ENCODE results near the gene PSMD12.
"Not testable (repeated sequence)": the region's sequence is repeated elsewhere in the genome, so short reads cannot be mapped to it uniquely, and the experiment has no call there.

PSMD12 gene

DNA sequence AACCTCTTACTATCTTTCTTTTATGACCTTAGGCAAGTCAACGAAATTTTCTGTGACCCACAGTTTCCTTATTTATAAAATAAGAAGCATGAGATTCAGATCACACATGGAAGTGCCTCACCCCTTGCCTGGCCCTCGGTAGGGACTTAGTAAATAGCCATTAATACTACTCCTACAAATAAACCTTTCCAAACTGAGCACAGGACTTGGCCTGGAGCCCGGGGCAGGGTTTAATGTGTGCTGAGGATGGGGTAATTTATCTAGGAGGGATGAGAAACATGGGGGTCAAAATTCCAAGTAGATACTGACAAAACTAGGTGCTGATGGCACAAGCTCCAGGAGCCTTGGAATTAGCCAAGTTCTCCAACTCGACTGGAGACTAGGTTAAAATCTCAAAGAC lies 45.7 kb upstream of the PSMD12 start:
- no peaks in the 10 kb centered on the region for H3K36me3 ChIP-seq (ENCODE audit: low read length)
- no peaks in the 10 kb centered on the region for H3K27me3 ChIP-seq (ENCODE audit: low read length)
- no peak overlapping the region for H3K27ac ChIP-seq (ENCODE audit: low read depth, low read length)
- no peaks in the 10 kb centered on the region for H3K9me3 ChIP-seq (ENCODE audit: insufficient read depth, low read length)
- no peaks in the 10 kb centered on the region for H3K79me2 ChIP-seq (ENCODE audit: insufficient read depth, low read length)
- H3K4me2 ChIP-seq (ENCODE audit: low read depth, low read length, poor library complexity, severe bottlenecking), result no peak overlapping the region
- no peak overlapping the region for H3K4me3 ChIP-seq (ENCODE audit: insufficient read depth, low read length, poor library complexity, severe bottlenecking)
- TF ChIP-seq EZH2phosphoT487 (conservative IDR thresholded peaks at IDR 0.05; ENCODE audit: low read length), result no peak
- TF ChIP-seq, protein P1, sequence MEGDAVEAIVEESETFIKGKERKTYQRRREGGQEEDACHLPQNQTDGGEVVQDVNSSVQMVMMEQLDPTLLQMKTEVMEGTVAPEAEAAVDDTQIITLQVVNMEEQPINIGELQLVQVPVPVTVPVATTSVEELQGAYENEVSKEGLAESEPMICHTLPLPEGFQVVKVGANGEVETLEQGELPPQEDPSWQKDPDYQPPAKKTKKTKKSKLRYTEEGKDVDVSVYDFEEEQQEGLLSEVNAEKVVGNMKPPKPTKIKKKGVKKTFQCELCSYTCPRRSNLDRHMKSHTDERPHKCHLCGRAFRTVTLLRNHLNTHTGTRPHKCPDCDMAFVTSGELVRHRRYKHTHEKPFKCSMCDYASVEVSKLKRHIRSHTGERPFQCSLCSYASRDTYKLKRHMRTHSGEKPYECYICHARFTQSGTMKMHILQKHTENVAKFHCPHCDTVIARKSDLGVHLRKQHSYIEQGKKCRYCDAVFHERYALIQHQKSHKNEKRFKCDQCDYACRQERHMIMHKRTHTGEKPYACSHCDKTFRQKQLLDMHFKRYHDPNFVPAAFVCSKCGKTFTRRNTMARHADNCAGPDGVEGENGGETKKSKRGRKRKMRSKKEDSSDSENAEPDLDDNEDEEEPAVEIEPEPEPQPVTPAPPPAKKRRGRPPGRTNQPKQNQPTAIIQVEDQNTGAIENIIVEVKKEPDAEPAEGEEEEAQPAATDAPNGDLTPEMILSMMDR (IDR thresholded peaks at IDR 0.05; ENCODE audit: insufficient read depth, low read length, poor library complexity, severe bottlenecking), result no peak
- no peak overlapping the region for H3K9ac ChIP-seq (ENCODE audit: low read length)
- H3K9me2 ChIP-seq (replicated peaks; ENCODE audit: insufficient read depth, low read length), result no peaks in the 10 kb centered on the region
- no peaks in the 10 kb centered on the region for H3F3A ChIP-seq (ENCODE audit: insufficient read depth)
- H2AFZ ChIP-seq (ENCODE audit: low read depth, low read length, severe bottlenecking), result no peak overlapping the region
- no peaks in the 10 kb centered on the region for H4K20me1 ChIP-seq (ENCODE audit: low read depth, low read length)

DNA sequence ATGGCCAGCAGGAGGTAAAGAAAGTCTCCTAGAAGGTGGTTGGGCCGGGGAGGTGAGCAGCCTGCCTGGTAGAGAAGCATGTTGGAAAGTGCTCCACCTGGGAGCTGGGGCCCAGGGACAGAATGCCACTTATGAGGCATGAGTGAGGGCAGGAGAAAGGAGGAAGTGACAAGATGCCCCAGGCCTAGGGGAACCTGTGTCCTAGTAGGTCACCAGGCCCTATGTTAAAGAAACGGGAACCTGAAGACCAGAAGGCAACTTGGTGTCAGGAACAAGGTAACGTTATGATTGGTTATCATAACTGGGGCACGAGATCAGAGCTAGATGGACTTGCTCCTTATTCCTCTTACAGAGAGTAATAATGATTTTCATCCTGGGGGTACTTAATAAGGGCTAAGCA lies 45.0 kb upstream of the PSMD12 start:
- no peaks in the 10 kb centered on the region for H3K27me3 ChIP-seq (ENCODE audit: low read length)
- TF ChIP-seq, protein P1 (IDR thresholded peaks at IDR 0.05; ENCODE audit: insufficient read depth, low read length, poor library complexity, severe bottlenecking), result no peak
- TF ChIP-seq EZH2phosphoT487 (conservative IDR thresholded peaks at IDR 0.05; ENCODE audit: low read length), result no peak
- H3K4me2 ChIP-seq (ENCODE audit: low read depth, low read length, poor library complexity, severe bottlenecking), result no peak overlapping the region
- H3F3A ChIP-seq (ENCODE audit: insufficient read depth), result no peaks in the 10 kb centered on the region
- H3K9ac ChIP-seq (ENCODE audit: low read length), result no peak overlapping the region
- no peak overlapping the region for H2AFZ ChIP-seq (ENCODE audit: low read depth, low read length, severe bottlenecking)
- H3K27ac ChIP-seq (ENCODE audit: low read depth, low read length), result no peak overlapping the region
- no peaks in the 10 kb centered on the region for H4K20me1 ChIP-seq (ENCODE audit: low read depth, low read length)
- H3K4me3 ChIP-seq (ENCODE audit: insufficient read depth, low read length, poor library complexity, severe bottlenecking), result no peak overlapping the region
- H3K79me2 ChIP-seq (ENCODE audit: insufficient read depth, low read length), result no peaks in the 10 kb centered on the region
- H3K36me3 ChIP-seq (ENCODE audit: low read length), result no peaks in the 10 kb centered on the region
- no peaks in the 10 kb centered on the region for H3K9me3 ChIP-seq (ENCODE audit: insufficient read depth, low read length)
- H3K9me2 ChIP-seq (replicated peaks; ENCODE audit: insufficient read depth, low read length), result no peaks in the 10 kb centered on the region

DNA sequence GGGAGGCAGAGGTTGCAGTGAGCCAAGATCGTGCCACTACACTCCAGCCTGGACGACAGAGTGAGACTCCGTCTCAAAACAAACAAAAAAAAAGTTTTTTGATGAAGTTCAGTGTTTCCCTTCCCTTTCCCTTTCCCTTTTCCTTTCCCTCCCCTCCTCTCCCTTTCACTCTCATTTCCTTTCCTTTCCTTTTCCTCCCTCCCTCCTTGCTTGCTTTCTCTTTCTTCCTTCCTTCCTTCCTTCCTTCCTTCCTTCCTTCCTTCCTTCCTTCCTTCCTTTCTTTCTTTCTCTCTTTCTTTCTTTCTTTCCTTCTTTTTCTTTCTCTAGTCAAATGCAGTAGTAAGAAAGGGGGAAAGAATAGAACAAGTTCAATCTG lies 42.1 kb upstream of the PSMD12 start:
- not testable (repeated sequence) for H3K79me2 ChIP-seq (ENCODE audit: insufficient read depth, low read length); H3K27ac ChIP-seq (ENCODE audit: low read depth, low read length); H3K4me2 ChIP-seq (ENCODE audit: low read depth, low read length, poor library complexity, severe bottlenecking); H2AFZ ChIP-seq (ENCODE audit: low read depth, low read length, severe bottlenecking); H3K36me3 ChIP-seq (ENCODE audit: low read length); H3K4me3 ChIP-seq (ENCODE audit: insufficient read depth, low read length, poor library complexity, severe bottlenecking); H3K9ac ChIP-seq (ENCODE audit: low read length); H3K9me2 ChIP-seq (replicated peaks; ENCODE audit: insufficient read depth, low read length); H3K27me3 ChIP-seq (ENCODE audit: low read length); H3F3A ChIP-seq (ENCODE audit: insufficient read depth); H3K9me3 ChIP-seq (ENCODE audit: insufficient read depth, low read length); H4K20me1 ChIP-seq (ENCODE audit: low read depth, low read length)

DNA sequence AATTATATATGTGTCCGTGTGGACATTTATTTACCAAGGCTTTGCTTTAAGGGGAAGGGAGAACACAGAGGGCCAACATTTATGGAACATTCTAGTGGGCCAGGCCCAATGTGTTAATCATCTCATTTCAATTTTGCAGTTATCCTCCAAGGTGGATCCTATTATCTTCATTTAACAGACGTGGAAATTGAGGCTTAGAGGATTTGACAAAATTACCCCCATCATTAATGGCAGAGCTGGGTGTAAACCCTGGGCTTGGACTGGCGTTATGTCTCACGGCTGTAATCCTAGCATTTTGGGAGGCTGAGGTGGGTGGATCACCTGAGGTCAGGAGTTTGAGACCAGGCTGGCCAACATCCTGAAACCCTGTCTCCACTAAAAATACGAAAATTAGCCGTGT lies 37.1 kb upstream of the PSMD12 start:
- Histone ChIP-seq H3K27ac (ENCODE audit: low read depth, low read length) (no peak overlapping the region), H3K79me2 (ENCODE audit: insufficient read depth, low read length) (no peaks in the 10 kb centered on the region), H3K36me3 (ENCODE audit: low read length) (no peaks in the 10 kb centered on the region), H3K9me2 (replicated peaks; ENCODE audit: insufficient read depth, low read length) (no peaks in the 10 kb centered on the region), H3K27me3 (ENCODE audit: low read length) (no peaks in the 10 kb centered on the region), H2AFZ (ENCODE audit: low read depth, low read length, severe bottlenecking) (no peak overlapping the region), H3F3A (ENCODE audit: insufficient read depth) (no peaks in the 10 kb centered on the region), H3K9me3 (ENCODE audit: insufficient read depth, low read length) (no peaks in the 10 kb centered on the region), H4K20me1 (ENCODE audit: low read depth, low read length) (no peaks in the 10 kb centered on the region), H3K4me3 (ENCODE audit: insufficient read depth, low read length, poor library complexity, severe bottlenecking) (no peak overlapping the region), H3K4me2 (ENCODE audit: low read depth, low read length, poor library complexity, severe bottlenecking) (no peak overlapping the region), H3K9ac (ENCODE audit: low read length) (no peak overlapping the region)
- TF ChIP-seq, protein P1 (IDR thresholded peaks at IDR 0.05; ENCODE audit: insufficient read depth, low read length, poor library complexity, severe bottlenecking), result no peak
- TF ChIP-seq EZH2phosphoT487 (conservative IDR thresholded peaks at IDR 0.05; ENCODE audit: low read length), result no peak
